Kidney (tissue), 14 donors: ENCODE results near the gene SCN1B. TPM values are rescaled to one million over a fixed set of nuclear protein-coding genes. Genes with fewer than 3 reads are reported as not detected.

Experiments
- DNase-seq, 5 donors: peaks; one replicate each; pipeline ENCODE4 v3.0.0-alpha.2; 2013 to 2020
- FAIRE-seq: peaks from 2 replicates; lab custom pipeline; 2012; peaks lifted over from hg19 to GRCh38; lab: Jason Lieb, UNC
- H3K27ac ChIP-seq, 2 donors: one replicate each; pipeline ENCODE4 v1.7.0; 2013; ENCODE audit warnings: low read depth in 2 of 2, low read length in 2 of 2, inconsistent platforms in 1 of 2
- H3K27me3 ChIP-seq: one replicate; pipeline ENCODE4 v1.7.1; 2013; ENCODE audit warnings: low read length, inconsistent platforms; ENCODE audit not compliant: control insufficient read depth, insufficient read depth
- H3K36me3 ChIP-seq, 3 donors: one replicate each; pipeline versions ENCODE4 v1.7.0 to v1.7.1; 2013; ENCODE audit warnings: low read length in 3 of 3, control low read depth in 1 of 3, inconsistent platforms in 1 of 3; ENCODE audit not compliant: insufficient read depth in 3 of 3, control insufficient read depth in 2 of 3
- H3K4me1 ChIP-seq, 3 donors: one replicate each; pipeline versions ENCODE4 v1.7.0 to v1.7.1; 2013; ENCODE audit warnings: low read length in 3 of 3, inconsistent platforms in 1 of 3, low read depth in 1 of 3; ENCODE audit not compliant: control insufficient read depth in 2 of 3, insufficient read depth in 2 of 3
- H3K4me3 ChIP-seq, 3 donors: one replicate each; pipeline versions ENCODE4 v1.7.0 to v1.8.1; 2013; ENCODE audit warnings: low read length in 3 of 3, control low read depth in 1 of 3, inconsistent platforms in 1 of 3
- H3K9ac ChIP-seq, 3 donors: one replicate each; pipeline versions ENCODE4 v1.7.0 to v1.7.1; 2013; ENCODE audit warnings: low read length in 3 of 3, control low read depth in 1 of 3, inconsistent platforms in 1 of 3
- H3K9me3 ChIP-seq, 3 donors: one replicate each; pipeline versions ENCODE4 v1.7.0 to v1.7.1; 2013; ENCODE audit warnings: low read length in 3 of 3, control low read depth in 1 of 3, inconsistent platforms in 1 of 3; ENCODE audit not compliant: control insufficient read depth in 2 of 3, insufficient read depth in 1 of 3
- intact Hi-C: fragments of 100-400 bp; cut with DNase I; formaldehyde crosslinking; loops from one replicate; pipeline ENCODE4 v1.11.1; 2022
- polyA plus RNA-seq: library from polyadenylated mRNA; stranded (reverse); fragments of 350-450 nt; fragmentation: Illumina TruSeq; extraction: RNeasy Lipid Tissue Mini Kit (QIAGEN cat#74804); gene quantifications from one replicate; pipeline ENCODE4 v1.2.3, GENCODE V29; 2014; ENCODE audit warnings: low read depth, low replicate concordance; ENCODE audit not compliant: insufficient read depth
- total RNA-seq: library from RNA; stranded (reverse); fragmentation: NEBNext Ultra II Directional; extraction: Animal tissue kit (Norgen Biotek cat#: 25700); gene quantifications from one replicate; pipeline ENCODE4 v1.2.1, GENCODE V29; 2021
- TF ChIP-seq, protein P1 (sequence below): IDR thresholded peaks from 3 replicates; pipeline ENCODE4 v1.5.1; 2012; ENCODE audit warnings: mild to moderate bottlenecking, moderate library complexity, borderline replicate concordance; ENCODE audit not compliant: insufficient read depth; ENCODE audit errors: extremely low read depth
- donor health status: control.
- donor health status: control.
- donor health status: control.
- donor health status: control.
- donor health status: control.
- donor health status: DM: yes; HTN: yes; CAD: no.
- donor health status: Normal renal cell carcinoma (clear cell type).

SCN1B gene
- total and polyA plus RNA-seq, 2 donors from 2014 or later, result 9.6 to 24.1 TPM

GRCh38 chr19:35086455-35086854 lies 56.2 kb downstream of the SCN1B start:
- H3K9ac ChIP-seq, result no peak overlapping the region
- H3K4me3 ChIP-seq, result no peak overlapping the region
- no peaks in the 10 kb centered on the region for H3K9me3 ChIP-seq
- no peaks in the 10 kb centered on the region for H3K4me1 ChIP-seq
- no peak overlapping the region for H3K27ac ChIP-seq
- TF ChIP-seq, protein P1, sequence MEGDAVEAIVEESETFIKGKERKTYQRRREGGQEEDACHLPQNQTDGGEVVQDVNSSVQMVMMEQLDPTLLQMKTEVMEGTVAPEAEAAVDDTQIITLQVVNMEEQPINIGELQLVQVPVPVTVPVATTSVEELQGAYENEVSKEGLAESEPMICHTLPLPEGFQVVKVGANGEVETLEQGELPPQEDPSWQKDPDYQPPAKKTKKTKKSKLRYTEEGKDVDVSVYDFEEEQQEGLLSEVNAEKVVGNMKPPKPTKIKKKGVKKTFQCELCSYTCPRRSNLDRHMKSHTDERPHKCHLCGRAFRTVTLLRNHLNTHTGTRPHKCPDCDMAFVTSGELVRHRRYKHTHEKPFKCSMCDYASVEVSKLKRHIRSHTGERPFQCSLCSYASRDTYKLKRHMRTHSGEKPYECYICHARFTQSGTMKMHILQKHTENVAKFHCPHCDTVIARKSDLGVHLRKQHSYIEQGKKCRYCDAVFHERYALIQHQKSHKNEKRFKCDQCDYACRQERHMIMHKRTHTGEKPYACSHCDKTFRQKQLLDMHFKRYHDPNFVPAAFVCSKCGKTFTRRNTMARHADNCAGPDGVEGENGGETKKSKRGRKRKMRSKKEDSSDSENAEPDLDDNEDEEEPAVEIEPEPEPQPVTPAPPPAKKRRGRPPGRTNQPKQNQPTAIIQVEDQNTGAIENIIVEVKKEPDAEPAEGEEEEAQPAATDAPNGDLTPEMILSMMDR, result no peak
- intact Hi-C loops, result no loop called here
- no peaks in the 10 kb centered on the region for H3K27me3 ChIP-seq
- FAIRE-seq (no peak), DNase-seq (no peak)
- H3K36me3 ChIP-seq, result no peaks in the 10 kb centered on the region

- no peaks in the 10 kb centered on the region for H3K36me3 ChIP-seq
- no peak for FAIRE-seq
- intact Hi-C loops, result no loop called here
- H3K4me3 ChIP-seq, result no peak overlapping the region
- H3K27me3 ChIP-seq, result no peaks in the 10 kb centered on the region
- no peak for DNase-seq
- H3K9ac ChIP-seq, result no peak overlapping the region
- H3K9me3 ChIP-seq, result no peaks in the 10 kb centered on the region
- no peaks in the 10 kb centered on the region for H3K4me1 ChIP-seq
- TF ChIP-seq, protein P1, result no peak
- H3K27ac ChIP-seq, result no peak overlapping the region
Observed at GRCh38 chr19:35087393-35087792, 57.1 kb downstream of the SCN1B start.

DNA sequence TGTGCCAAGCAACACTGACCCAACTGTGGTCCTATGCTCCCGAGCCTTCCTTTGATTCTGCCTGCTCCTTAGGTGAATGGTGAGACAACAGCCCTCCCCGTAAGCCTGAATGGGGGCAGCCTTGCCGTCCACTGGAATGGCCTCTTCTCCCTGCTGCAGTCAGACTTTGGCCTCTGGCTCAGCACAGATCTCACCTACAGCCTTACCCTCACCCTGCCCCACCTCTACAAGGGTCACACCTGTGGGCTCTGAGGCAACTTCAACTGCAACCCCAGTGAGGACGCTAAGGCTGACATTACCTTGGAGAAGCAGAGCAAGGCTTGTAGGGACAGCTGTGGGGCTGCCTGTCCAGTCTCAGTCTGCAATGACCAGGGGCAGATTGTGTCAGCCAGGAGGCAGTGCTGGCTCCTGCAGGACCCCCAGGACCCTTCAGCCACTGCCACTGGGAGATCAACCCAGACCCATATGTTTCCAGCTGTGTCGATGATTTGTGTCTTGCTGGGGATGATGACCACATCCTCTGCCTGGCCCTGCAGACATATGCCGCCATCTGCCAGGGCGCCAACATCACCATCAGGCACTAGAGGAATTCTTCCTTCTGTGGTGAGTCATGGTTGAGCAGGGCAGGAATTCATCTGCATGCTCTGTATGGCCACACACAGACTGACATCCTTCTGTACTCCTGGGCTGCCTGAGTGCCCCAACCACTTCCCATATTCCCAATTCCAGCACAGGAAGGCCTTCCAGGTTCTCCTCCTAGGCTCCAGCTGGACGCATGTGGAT lies 58.1 kb downstream of the SCN1B start:
- Histone ChIP-seq H3K9me3 (no peaks in the 10 kb centered on the region), H3K27ac (no peak overlapping the region), H3K4me1 (no peaks in the 10 kb centered on the region), H3K27me3 (no peaks in the 10 kb centered on the region), H3K36me3 (no peaks in the 10 kb centered on the region), H3K9ac (no peak overlapping the region), H3K4me3 (no peak overlapping the region)
- FAIRE-seq, result no peak
- intact Hi-C loops, result no loop called here
- DNase-seq, result peak in 3 of 5 donors; percentile 28 to 39 (median 35)
- TF ChIP-seq, protein P1, result no peak
